ENCODE measurements around the gene SRP68. TPM values are rescaled to one million over a fixed set of nuclear protein-coding genes. Genes with fewer than 3 reads are reported as not detected.

Gene SRP68
- total RNA-seq, 4 donors from 2014 or later = 25.1 to 117 (median 65.0) TPM

DNA sequence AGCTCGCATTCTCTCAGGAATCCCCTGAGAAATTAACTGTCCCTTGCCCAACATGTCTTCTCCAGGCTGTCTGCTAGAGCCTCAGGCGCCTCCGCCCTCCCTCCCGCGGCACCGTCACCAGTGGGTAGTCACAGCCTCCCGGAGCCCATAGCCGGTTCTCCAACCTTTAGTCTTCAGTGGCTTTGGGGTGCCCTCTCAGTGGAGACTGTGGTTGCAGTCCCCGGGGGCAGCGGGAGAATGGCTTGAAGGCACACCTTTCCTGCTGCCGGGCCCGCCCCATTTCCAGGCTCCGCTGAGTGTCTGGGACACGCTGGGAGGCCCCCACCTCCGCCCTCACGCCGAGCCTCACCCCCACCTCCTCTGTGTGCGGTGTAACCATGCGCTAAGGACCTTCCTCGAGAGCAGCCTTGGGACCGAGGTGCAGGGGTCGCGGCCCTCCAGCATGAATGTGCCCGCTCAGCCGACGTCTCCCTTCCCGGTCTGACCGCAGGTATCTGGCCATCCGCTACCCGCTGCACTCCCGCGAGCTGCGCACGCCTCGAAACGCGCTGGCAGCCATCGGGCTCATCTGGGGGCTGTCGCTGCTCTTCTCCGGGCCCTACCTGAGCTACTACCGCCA is 3.9 kb upstream of the SRP68 start:
- no peak for TF ChIP-seq POLR2A (IDR thresholded peaks at IDR 0.05)
- TF ChIP-seq, protein P1, sequence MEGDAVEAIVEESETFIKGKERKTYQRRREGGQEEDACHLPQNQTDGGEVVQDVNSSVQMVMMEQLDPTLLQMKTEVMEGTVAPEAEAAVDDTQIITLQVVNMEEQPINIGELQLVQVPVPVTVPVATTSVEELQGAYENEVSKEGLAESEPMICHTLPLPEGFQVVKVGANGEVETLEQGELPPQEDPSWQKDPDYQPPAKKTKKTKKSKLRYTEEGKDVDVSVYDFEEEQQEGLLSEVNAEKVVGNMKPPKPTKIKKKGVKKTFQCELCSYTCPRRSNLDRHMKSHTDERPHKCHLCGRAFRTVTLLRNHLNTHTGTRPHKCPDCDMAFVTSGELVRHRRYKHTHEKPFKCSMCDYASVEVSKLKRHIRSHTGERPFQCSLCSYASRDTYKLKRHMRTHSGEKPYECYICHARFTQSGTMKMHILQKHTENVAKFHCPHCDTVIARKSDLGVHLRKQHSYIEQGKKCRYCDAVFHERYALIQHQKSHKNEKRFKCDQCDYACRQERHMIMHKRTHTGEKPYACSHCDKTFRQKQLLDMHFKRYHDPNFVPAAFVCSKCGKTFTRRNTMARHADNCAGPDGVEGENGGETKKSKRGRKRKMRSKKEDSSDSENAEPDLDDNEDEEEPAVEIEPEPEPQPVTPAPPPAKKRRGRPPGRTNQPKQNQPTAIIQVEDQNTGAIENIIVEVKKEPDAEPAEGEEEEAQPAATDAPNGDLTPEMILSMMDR (IDR thresholded peaks at IDR 0.05) = no peak
- Histone ChIP-seq H3K27me3 (peaks cover 36 to 46% of the 10 kb centered on the region in 2 donors), H3K27ac (no peak overlapping the region), H3K36me3 (no peaks in the 10 kb centered on the region), H3K4me3 (no peak overlapping the region), H3K9me3 (no peaks in the 10 kb centered on the region), H3K4me1 (peaks cover 0 to 13% of the 10 kb centered on the region in 2 donors)
- intact Hi-C loops (cut with DNase I; ENCODE audit: low total_unique reads) = no loop called here
- no peak for DNase-seq

DNA sequence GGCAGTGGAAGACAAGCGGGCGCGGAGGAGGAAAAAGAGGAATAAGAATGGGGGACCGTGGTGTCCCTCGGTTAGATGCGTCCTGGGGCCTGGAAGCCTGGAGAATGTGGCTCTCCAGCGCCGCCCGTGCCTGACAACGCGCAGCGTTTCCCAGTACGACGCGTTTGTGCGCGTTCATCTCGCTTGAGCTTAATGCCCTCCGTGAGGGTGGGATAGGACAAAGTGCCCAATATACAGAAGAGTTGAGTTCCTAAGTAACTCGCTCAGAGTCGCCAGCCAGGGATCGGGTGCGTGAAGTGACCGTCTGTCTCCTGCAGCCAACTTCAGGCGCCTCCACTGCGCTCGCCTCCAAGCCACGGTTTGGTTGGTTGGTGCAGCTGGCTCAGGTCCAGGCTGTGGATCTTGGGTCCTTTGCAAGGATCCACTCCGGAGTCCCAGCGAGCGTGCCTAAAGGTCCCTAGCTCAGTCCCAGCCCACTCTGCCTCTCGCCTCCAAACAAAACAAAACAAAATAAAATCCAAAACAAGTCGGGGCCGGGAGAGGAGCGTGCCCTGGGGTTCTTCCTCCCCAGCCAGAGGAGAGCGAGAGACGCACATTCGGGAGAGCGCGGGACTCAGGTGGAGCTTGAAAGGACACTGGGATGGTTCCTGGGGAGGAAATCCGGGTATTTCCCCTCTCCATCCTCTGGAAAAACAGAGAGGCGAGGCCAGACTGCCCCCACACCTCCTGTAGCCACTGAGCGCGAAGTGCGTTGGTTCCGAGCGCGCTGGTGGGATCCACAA is 3.2 kb upstream of the SRP68 start:
- Histone ChIP-seq H3K4me3 (no peak overlapping the region), H3K9me3 (no peaks in the 10 kb centered on the region), H3K4me1 (peaks cover 0 to 18% of the 10 kb centered on the region in 2 donors), H3K36me3 (no peaks in the 10 kb centered on the region), H3K27ac (no peak overlapping the region), H3K27me3 (peaks cover 36 to 46% of the 10 kb centered on the region in 2 donors)
- intact Hi-C loops (cut with DNase I; ENCODE audit: low total_unique reads) = no loop called here
- DNase-seq = peak in 1 of 2 donors; percentile 25
- no peak for TF ChIP-seq POLR2A (IDR thresholded peaks at IDR 0.05)
- TF ChIP-seq, protein P1 (IDR thresholded peaks at IDR 0.05) = no peak

DNA sequence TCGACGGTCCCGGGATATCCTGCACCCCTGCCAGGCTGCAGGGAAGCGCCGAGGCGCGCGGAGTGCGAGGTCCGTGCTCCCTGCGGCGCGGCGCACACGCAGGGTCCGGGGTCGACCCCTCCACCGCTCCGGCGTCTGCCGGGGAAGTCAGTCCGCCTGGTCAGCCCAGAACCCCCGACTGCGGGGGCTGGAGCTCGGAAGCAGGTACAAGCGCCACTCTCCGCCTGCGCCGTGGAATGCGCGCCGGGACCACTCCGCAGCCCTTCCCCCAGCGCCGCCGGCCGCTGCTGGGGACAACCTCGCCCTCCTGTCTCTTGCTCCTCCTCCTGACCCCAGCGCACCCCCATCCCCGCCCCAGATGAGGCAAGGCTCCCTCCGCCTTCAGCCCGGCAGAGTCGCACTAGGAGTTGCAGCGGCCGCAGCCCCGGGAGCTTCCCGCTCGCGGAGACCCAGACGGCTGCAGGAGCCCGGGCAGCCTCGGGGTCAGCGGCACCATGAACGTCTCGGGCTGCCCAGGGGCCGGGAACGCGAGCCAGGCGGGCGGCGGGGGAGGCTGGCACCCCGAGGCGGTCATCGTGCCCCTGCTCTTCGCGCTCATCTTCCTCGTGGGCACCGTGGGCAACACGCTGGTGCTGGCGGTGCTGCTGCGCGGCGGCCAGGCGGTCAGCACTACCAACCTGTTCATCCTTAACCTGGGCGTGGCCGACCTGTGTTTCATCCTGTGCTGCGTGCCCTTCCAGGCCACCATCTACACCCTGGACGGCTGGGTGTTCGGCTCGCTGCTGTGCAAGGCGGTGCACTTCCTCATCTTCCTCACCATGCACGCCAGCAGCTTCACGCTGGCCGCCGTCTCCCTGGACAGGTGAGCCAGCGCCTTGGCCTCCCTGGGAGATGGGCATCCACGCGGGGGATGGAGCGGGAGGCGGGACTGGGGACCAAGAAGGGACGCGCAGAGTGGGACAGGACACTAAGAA is 2.4 kb upstream of the SRP68 start, which contains the start of gene GALR2:
TSS of gene GALR2 (plus strand) at position 392 of the 974 bp plus-strand sequence. CDS start at position 495, 103 bp downstream.
- Histone ChIP-seq H3K4me1 (peaks cover 0 to 22% of the 10 kb centered on the region in 2 donors), H3K27me3 (peaks cover 36 to 46% of the 10 kb centered on the region in 2 donors), H3K36me3 (no peaks in the 10 kb centered on the region), H3K4me3 (no peak within 1 kb of the TSS), H3K27ac (no peak within 1 kb of the TSS), H3K9me3 (no peaks in the 10 kb centered on the region)
- TF ChIP-seq, protein P1 (IDR thresholded peaks at IDR 0.05) = no peak
- no peak for DNase-seq
- intact Hi-C loops (cut with DNase I; ENCODE audit: low total_unique reads) = no loop called here

DNA sequence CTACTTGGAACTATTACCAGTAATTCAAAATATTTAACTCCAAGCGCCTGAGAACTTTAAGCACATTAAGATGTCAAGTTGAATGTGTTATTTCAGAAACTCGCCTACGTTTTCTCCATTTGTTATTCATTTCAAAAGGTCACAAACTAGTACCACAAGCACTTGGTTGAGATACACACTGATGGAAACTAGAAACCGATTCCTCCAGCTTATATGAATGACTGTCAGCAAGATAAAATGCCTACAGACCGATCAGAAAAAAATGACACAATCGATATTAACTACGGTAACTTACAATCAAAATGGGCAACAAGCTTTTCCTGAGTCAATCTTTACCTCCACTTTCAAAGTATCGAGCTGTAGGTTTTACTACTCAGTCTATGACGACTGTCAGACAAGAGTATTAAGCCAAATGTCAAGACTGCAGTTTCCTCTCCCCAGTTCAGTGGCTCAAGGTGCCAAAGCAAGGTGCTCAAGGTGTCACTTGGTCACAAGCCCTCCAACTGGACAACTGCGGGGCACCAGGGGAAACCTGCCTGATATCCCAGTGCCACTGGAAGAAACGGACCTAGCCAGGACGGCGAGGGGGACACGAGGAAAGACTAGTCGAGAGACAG is 678 bp downstream of the SRP68 start:
- Histone ChIP-seq H3K36me3 (no peaks in the 10 kb centered on the region), H3K9me3 (no peaks in the 10 kb centered on the region), H3K27me3 (peaks cover 27 to 29% of the 10 kb centered on the region in 2 donors), H3K27ac (peak overlapping the region; percentile 74 to 76), H3K4me3 (peak overlapping the region; percentile 67 to 90), H3K4me1 (peaks cover 0 to 22% of the 10 kb centered on the region in 2 donors)
- intact Hi-C loops (cut with DNase I; ENCODE audit: low total_unique reads) = no loop called here
- TF ChIP-seq, protein P1 (IDR thresholded peaks at IDR 0.05) = no peak
- TF ChIP-seq POLR2A (IDR thresholded peaks at IDR 0.05) = no peak
- DNase-seq = no peak
